Neural cell (in vitro differentiated cells): ENCODE measurements around the gene DYNC2LI1. TPM values are rescaled to one million over a fixed set of nuclear protein-coding genes. Genes with fewer than 3 reads are reported as not detected.

Experiments
- H2AFZ ChIP-seq: fragments of 200-600, 300-800 bp; sonication (generic), shearing (Covaris generic); 2 replicates; pipeline ENCODE4 v1.6.0; 2014; ENCODE audit warnings: low read depth, mild to moderate bottlenecking, antibody characterized with exemption, low read length, moderate library complexity
- H3F3A ChIP-seq: fragments of 200-600 bp; shearing (Covaris generic); 2 replicates; pipeline ENCODE4 v1.6.1; 2016; ENCODE audit warnings: mild to moderate bottlenecking, moderate library complexity, mixed read lengths, antibody characterized with exemption, low read length; ENCODE audit not compliant: insufficient read depth, poor library complexity, severe bottlenecking
- H3K27ac ChIP-seq: fragments of 200-600, 300-800 bp; sonication (generic), shearing (Covaris generic); 2 replicates; pipeline ENCODE4 v1.5.1; 2014; ENCODE audit warnings: mild to moderate bottlenecking, low read length, moderate library complexity
- H3K27me3 ChIP-seq: fragments of 300-800, 200-600 bp; sonication (generic), shearing (Covaris generic); 2 replicates; pipeline ENCODE4 v1.6.0; 2014; ENCODE audit warnings: mild to moderate bottlenecking, low read depth, low read length, moderate library complexity; ENCODE audit not compliant: insufficient read depth
- H3K36me3 ChIP-seq: fragments of 300-800, 200-600 bp; sonication (generic), shearing (Covaris generic); 2 replicates; pipeline ENCODE4 v1.5.1; 2014; ENCODE audit warnings: mild to moderate bottlenecking, antibody characterized with exemption, low read length, moderate library complexity; ENCODE audit not compliant: insufficient read depth
- H3K4me2 ChIP-seq: fragments of 300-800, 200-600 bp; sonication (generic), shearing (Covaris generic); 2 replicates; pipeline ENCODE4 v1.6.0; 2014; ENCODE audit warnings: mild to moderate bottlenecking, low read length
- H3K4me3 ChIP-seq: fragments of 300-800, 200-600 bp; sonication (generic), shearing (Covaris generic); 2 replicates; pipeline ENCODE4 v1.5.1; 2014; ENCODE audit warnings: mild to moderate bottlenecking, low read length, moderate library complexity
- H3K79me2 ChIP-seq: fragments of 200-600 bp; shearing (Covaris generic); replicated peaks from 2 replicates; pipeline ENCODE4 v1.6.0; 2014; ENCODE audit warnings: mild to moderate bottlenecking, low read length, moderate library complexity; ENCODE audit not compliant: insufficient read depth
- H3K9ac ChIP-seq: fragments of 300-800, 200-600 bp; sonication (generic), shearing (Covaris generic); 2 replicates; pipeline ENCODE4 v1.6.1; 2016; ENCODE audit warnings: mild to moderate bottlenecking, low read length, mixed read lengths
- H3K9me2 ChIP-seq: fragments of 200-600 bp; shearing (Covaris generic); 2 replicates; pipeline ENCODE4 v1.6.1; 2016; ENCODE audit warnings: mild to moderate bottlenecking, low read length, mixed read lengths; ENCODE audit not compliant: insufficient read depth
- H3K9me3 ChIP-seq: fragments of 200-600, 300-800 bp; sonication (generic), shearing (Covaris generic); 2 replicates; pipeline ENCODE4 v1.6.1; 2016; ENCODE audit warnings: mild to moderate bottlenecking, mixed run types, low read length, moderate library complexity, mixed read lengths
- H4K20me1 ChIP-seq: fragments of 200-600 bp; shearing (Covaris generic); 2 replicates; pipeline ENCODE4 v1.6.1; 2016; ENCODE audit warnings: mild to moderate bottlenecking, mixed run types; ENCODE audit not compliant: insufficient read depth
- CTCF ChIP-seq: fragments of 450-650 bp; IDR thresholded peaks from 2 replicates; pipeline ENCODE4 v1.5.1; 2014; ENCODE audit warnings: antibody characterized with exemption, mild to moderate bottlenecking, moderate library complexity; ENCODE audit not compliant: poor library complexity, severe bottlenecking
- EP300 ChIP-seq: fragments of 450-650 bp; conservative IDR thresholded peaks from 2 replicates; pipeline ENCODE4 v1.6.1; 2014; ENCODE audit warnings: antibody characterized with exemption, mild to moderate bottlenecking, moderate library complexity; ENCODE audit not compliant: poor library complexity, severe bottlenecking
- EZH2 ChIP-seq: fragments of 200-600, 300-800 bp; shearing (Covaris generic), sonication (generic); IDR thresholded peaks from 2 replicates; pipeline ENCODE4 v1.6.1; 2014; ENCODE audit warnings: antibody characterized with exemption, low read length, borderline replicate concordance, mild to moderate bottlenecking; ENCODE audit not compliant: insufficient read depth, poor library complexity, severe bottlenecking
- MXI1 ChIP-seq: fragments of 450-650 bp; conservative IDR thresholded peaks from 2 replicates; pipeline ENCODE4 v1.6.1; 2014; ENCODE audit warnings: antibody characterized with exemption, mild to moderate bottlenecking; ENCODE audit not compliant: poor library complexity, severe bottlenecking
- POLR2AphosphoS5 ChIP-seq: IDR thresholded peaks from 2 replicates; pipeline ENCODE4 v1.6.1; 2012
- RAD21 ChIP-seq: fragments of 450-650 bp; conservative IDR thresholded peaks from 2 replicates; pipeline ENCODE4 v1.6.1; 2014; ENCODE audit warnings: antibody characterized with exemption, mild to moderate bottlenecking, moderate library complexity
- REST ChIP-seq: IDR thresholded peaks from 2 replicates; pipeline ENCODE4 v1.6.1; 2012; ENCODE audit warnings: borderline replicate concordance
- SMC3 ChIP-seq: fragments of 450-650 bp; conservative IDR thresholded peaks from 2 replicates; pipeline ENCODE4 v1.6.1; 2014; ENCODE audit warnings: antibody characterized with exemption, mild to moderate bottlenecking, moderate library complexity; ENCODE audit not compliant: poor library complexity
- TAF1 ChIP-seq: IDR thresholded peaks from 2 replicates; pipeline ENCODE4 v1.6.1; 2012; ENCODE audit warnings: low read depth
- polyA plus RNA-seq: library from polyadenylated mRNA; depleted of rRNA; stranded (reverse); fragments of >200 nt; gene quantifications from 2 replicates; pipeline ENCODE4 v1.2.3, GENCODE V29; 2014

DYNC2LI1 gene
- polyA plus RNA-seq, 1 donor from 2014 or later = 80.6 TPM

- Histone ChIP-seq H3K4me2 (no peak overlapping the region), H2AFZ (no peak overlapping the region), H3K27ac (no peak overlapping the region), H3K36me3 (no peaks in the 10 kb centered on the region), H3K9me2 (no peaks in the 10 kb centered on the region), H4K20me1 (no peaks in the 10 kb centered on the region), H3K9me3 (no peaks in the 10 kb centered on the region), H3K79me2 (no peaks in the 10 kb centered on the region), H3F3A (no peaks in the 10 kb centered on the region), H3K9ac (no peak overlapping the region), H3K4me3 (no peak overlapping the region), H3K27me3 (no peaks in the 10 kb centered on the region)
- TF ChIP-seq POLR2AphosphoS5 (no peak), EZH2 (no peak), RAD21 (no peak), MXI1 (no peak), REST (no peak), SMC3 (no peak), CTCF (no peak), TAF1 (no peak)
These were observed 44.9 kb downstream of the DYNC2LI1 start for GRCh38 chr2:43818761-43819160.

- Histone ChIP-seq H3K9me3 (no peaks in the 10 kb centered on the region), H3K4me3 (no peak overlapping the region), H3K27me3 (no peaks in the 10 kb centered on the region), H3K36me3 (no peaks in the 10 kb centered on the region), H4K20me1 (no peaks in the 10 kb centered on the region), H3F3A (no peaks in the 10 kb centered on the region), H2AFZ (no peak overlapping the region), H3K79me2 (no peaks in the 10 kb centered on the region), H3K9me2 (no peaks in the 10 kb centered on the region), H3K9ac (no peak overlapping the region), H3K27ac (no peak overlapping the region), H3K4me2 (no peak overlapping the region)
- TF ChIP-seq POLR2AphosphoS5 (no peak), SMC3 (no peak)
These were observed 45.8 kb downstream of the DYNC2LI1 start for GRCh38 chr2:43819491-43820163.

GRCh38 chr2:43822839-43823238 lies 49.0 kb downstream of the DYNC2LI1 start:
- no peak overlapping the region for H3K4me2 ChIP-seq
- no peaks in the 10 kb centered on the region for H3K36me3 ChIP-seq
- no peak overlapping the region for H3K9ac ChIP-seq
- TF ChIP-seq CTCF (no peak), EZH2 (no peak), RAD21 (no peak), MXI1 (no peak), EP300 (no peak), POLR2AphosphoS5 (no peak), SMC3 (no peak), TAF1 (no peak), REST (no peak)
- no peaks in the 10 kb centered on the region for H3F3A ChIP-seq
- no peak overlapping the region for H3K4me3 ChIP-seq
- H3K79me2 ChIP-seq = no peaks in the 10 kb centered on the region
- H3K9me2 ChIP-seq = no peaks in the 10 kb centered on the region
- no peaks in the 10 kb centered on the region for H3K9me3 ChIP-seq
- no peak overlapping the region for H2AFZ ChIP-seq
- no peak overlapping the region for H3K27ac ChIP-seq
- H4K20me1 ChIP-seq = no peaks in the 10 kb centered on the region
- H3K27me3 ChIP-seq = no peaks in the 10 kb centered on the region
